ENCODE data around the gene ANKRD49.

DNA sequence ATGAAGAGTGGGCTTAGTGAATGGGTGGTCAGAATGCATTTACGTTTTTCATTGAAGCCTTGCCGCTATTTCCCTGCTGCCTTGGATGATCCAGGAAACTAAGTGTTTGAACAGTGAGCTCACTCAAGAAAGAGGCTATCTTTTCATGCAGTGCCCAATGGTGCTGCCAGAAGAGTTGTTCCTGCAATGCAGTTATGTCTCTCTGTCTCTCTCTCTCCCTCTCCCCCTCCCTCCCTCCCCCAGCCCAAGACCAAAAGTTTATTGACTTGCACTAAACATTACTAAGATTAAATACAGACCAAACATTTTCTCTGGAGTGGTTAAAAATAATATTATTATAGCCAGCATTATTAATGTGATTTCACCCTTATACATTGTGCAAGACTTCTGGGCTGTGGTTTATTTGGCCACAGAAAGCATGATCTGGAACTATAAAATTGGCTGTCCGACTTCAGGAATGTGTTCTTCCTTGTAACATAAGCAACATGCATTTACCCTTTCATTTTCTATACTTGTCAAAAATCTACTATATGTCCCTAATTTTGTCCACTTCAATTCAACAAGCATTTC lies 43.3 kb downstream of the ANKRD49 start:
- no peak for TF ChIP-seq EP300 (IDR thresholded peaks at IDR 0.05)
- TF ChIP-seq, protein P1, sequence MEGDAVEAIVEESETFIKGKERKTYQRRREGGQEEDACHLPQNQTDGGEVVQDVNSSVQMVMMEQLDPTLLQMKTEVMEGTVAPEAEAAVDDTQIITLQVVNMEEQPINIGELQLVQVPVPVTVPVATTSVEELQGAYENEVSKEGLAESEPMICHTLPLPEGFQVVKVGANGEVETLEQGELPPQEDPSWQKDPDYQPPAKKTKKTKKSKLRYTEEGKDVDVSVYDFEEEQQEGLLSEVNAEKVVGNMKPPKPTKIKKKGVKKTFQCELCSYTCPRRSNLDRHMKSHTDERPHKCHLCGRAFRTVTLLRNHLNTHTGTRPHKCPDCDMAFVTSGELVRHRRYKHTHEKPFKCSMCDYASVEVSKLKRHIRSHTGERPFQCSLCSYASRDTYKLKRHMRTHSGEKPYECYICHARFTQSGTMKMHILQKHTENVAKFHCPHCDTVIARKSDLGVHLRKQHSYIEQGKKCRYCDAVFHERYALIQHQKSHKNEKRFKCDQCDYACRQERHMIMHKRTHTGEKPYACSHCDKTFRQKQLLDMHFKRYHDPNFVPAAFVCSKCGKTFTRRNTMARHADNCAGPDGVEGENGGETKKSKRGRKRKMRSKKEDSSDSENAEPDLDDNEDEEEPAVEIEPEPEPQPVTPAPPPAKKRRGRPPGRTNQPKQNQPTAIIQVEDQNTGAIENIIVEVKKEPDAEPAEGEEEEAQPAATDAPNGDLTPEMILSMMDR (IDR thresholded peaks at IDR 0.05): no peak
